Rectal smooth muscle tissue (tissue), 1 donor: ENCODE data around the gene ITPR2.

Source experiments
- H3K27ac ChIP-seq: one replicate; pipeline ENCODE4 v1.7.0; 2013; ENCODE audit warnings: low read depth, low read length, inconsistent platforms
- H3K27me3 ChIP-seq: one replicate; pipeline ENCODE4 v1.7.0; 2013; ENCODE audit warnings: low read length; ENCODE audit not compliant: control insufficient read depth, insufficient read depth
- H3K36me3 ChIP-seq: one replicate; pipeline ENCODE4 v1.7.0; 2013; ENCODE audit warnings: low read length; ENCODE audit not compliant: control insufficient read depth, insufficient read depth
- H3K4me1 ChIP-seq: one replicate; pipeline ENCODE4 v1.7.0; 2013; ENCODE audit warnings: low read length; ENCODE audit not compliant: control insufficient read depth, insufficient read depth
- H3K4me3 ChIP-seq: one replicate; pipeline ENCODE4 v1.7.0; 2013; ENCODE audit warnings: low read length
- H3K9ac ChIP-seq: one replicate; pipeline ENCODE4 v1.7.0; 2013; ENCODE audit warnings: low read length

ITPR2 gene

GRCh38 chr12:26389343-26389742 is 443.7 kb downstream of the ITPR2 start:
- Histone ChIP-seq H3K36me3 (peaks cover 7% of the 10 kb centered on the region), H3K4me1 (no peaks in the 10 kb centered on the region), H3K9ac (no peak overlapping the region), H3K4me3 (no peak overlapping the region), H3K27me3 (no peaks in the 10 kb centered on the region), H3K27ac (no peak overlapping the region)

GRCh38 chr12:26384536-26384935 is 448.5 kb downstream of the ITPR2 start:
- peaks cover 4% of the 10 kb centered on the region for H3K36me3 ChIP-seq
- H3K27me3 ChIP-seq: no peaks in the 10 kb centered on the region
- no peaks in the 10 kb centered on the region for H3K4me1 ChIP-seq
- H3K4me3 ChIP-seq: no peak overlapping the region
- H3K9ac ChIP-seq: no peak overlapping the region
- no peak overlapping the region for H3K27ac ChIP-seq

- Histone ChIP-seq H3K27ac (no peak overlapping the region), H3K36me3 (peaks cover 4% of the 10 kb centered on the region), H3K27me3 (no peaks in the 10 kb centered on the region), H3K9ac (no peak overlapping the region), H3K4me3 (no peak overlapping the region), H3K4me1 (no peaks in the 10 kb centered on the region)
Measured at GRCh38 chr12:26383041-26383440, 450.0 kb downstream of the ITPR2 start.

- H3K9ac ChIP-seq: no peak overlapping the region
- H3K4me3 ChIP-seq: no peak overlapping the region
- no peaks in the 10 kb centered on the region for H3K4me1 ChIP-seq
- H3K36me3 ChIP-seq: no peaks in the 10 kb centered on the region
- no peaks in the 10 kb centered on the region for H3K27me3 ChIP-seq
- no peak overlapping the region for H3K27ac ChIP-seq
Measured at GRCh38 chr12:26380897-26381296, 452.1 kb downstream of the ITPR2 start.

- H3K27me3 ChIP-seq: no peaks in the 10 kb centered on the region
- H3K9ac ChIP-seq: no peak overlapping the region
- H3K36me3 ChIP-seq: no peaks in the 10 kb centered on the region
- no peaks in the 10 kb centered on the region for H3K4me1 ChIP-seq
- no peak overlapping the region for H3K4me3 ChIP-seq
- no peak overlapping the region for H3K27ac ChIP-seq
Measured at GRCh38 chr12:26379777-26380467, 453.1 kb downstream of the ITPR2 start.

GRCh38 chr12:26378711-26379110 is 454.3 kb downstream of the ITPR2 start:
- Histone ChIP-seq H3K9ac (no peak overlapping the region), H3K27me3 (no peaks in the 10 kb centered on the region), H3K27ac (no peak overlapping the region), H3K36me3 (no peaks in the 10 kb centered on the region), H3K4me3 (no peak overlapping the region), H3K4me1 (no peaks in the 10 kb centered on the region)

GRCh38 chr12:26374934-26375680 is 457.9 kb downstream of the ITPR2 start:
- H3K4me1 ChIP-seq: no peaks in the 10 kb centered on the region
- no peak overlapping the region for H3K9ac ChIP-seq
- no peak overlapping the region for H3K27ac ChIP-seq
- no peaks in the 10 kb centered on the region for H3K27me3 ChIP-seq
- no peak overlapping the region for H3K4me3 ChIP-seq
- no peaks in the 10 kb centered on the region for H3K36me3 ChIP-seq

GRCh38 chr12:26373606-26374495 is 459.1 kb downstream of the ITPR2 start:
- Histone ChIP-seq H3K4me3 (no peak overlapping the region), H3K4me1 (no peaks in the 10 kb centered on the region), H3K9ac (no peak overlapping the region), H3K27me3 (no peaks in the 10 kb centered on the region), H3K27ac (no peak overlapping the region), H3K36me3 (no peaks in the 10 kb centered on the region)

- Histone ChIP-seq H3K9ac (no peak overlapping the region), H3K27ac (no peak overlapping the region), H3K27me3 (no peaks in the 10 kb centered on the region), H3K36me3 (no peaks in the 10 kb centered on the region), H3K4me3 (no peak overlapping the region), H3K4me1 (no peaks in the 10 kb centered on the region)
Measured at GRCh38 chr12:26372866-26373265, 460.1 kb downstream of the ITPR2 start.

- Histone ChIP-seq H3K27me3 (no peaks in the 10 kb centered on the region), H3K27ac (no peak overlapping the region), H3K9ac (no peak overlapping the region), H3K4me1 (no peaks in the 10 kb centered on the region), H3K4me3 (no peak overlapping the region), H3K36me3 (no peaks in the 10 kb centered on the region)
Measured at GRCh38 chr12:26370098-26370497, 462.9 kb downstream of the ITPR2 start.

- Histone ChIP-seq H3K27me3 (no peaks in the 10 kb centered on the region), H3K4me1 (no peaks in the 10 kb centered on the region), H3K27ac (no peak overlapping the region), H3K36me3 (no peaks in the 10 kb centered on the region), H3K4me3 (no peak overlapping the region), H3K9ac (no peak overlapping the region)
Measured at GRCh38 chr12:26369588-26369987, 463.4 kb downstream of the ITPR2 start.

- H3K27me3 ChIP-seq: no peaks in the 10 kb centered on the region
- H3K9ac ChIP-seq: no peak overlapping the region
- H3K27ac ChIP-seq: no peak overlapping the region
- no peak overlapping the region for H3K4me3 ChIP-seq
- H3K36me3 ChIP-seq: no peaks in the 10 kb centered on the region
- H3K4me1 ChIP-seq: no peaks in the 10 kb centered on the region
Measured at GRCh38 chr12:26367991-26368730, 464.8 kb downstream of the ITPR2 start.
